Caco-2 (cell line): ENCODE data around the gene TSPAN9. TPM values are rescaled to one million over a fixed set of nuclear protein-coding genes. Genes with fewer than 3 reads are reported as not detected.

Experiments
- BruUV-seq: library from RNA; stranded (reverse); fragments of 400-500 nt; replicated peaks from 2 replicates; lab custom pipeline; 2021; lab: Mats Ljungman, UMichigan
- CTCF ChIA-PET: fragments of 300-600 bp; sonication (Branson Sonifier 250); formaldehyde crosslinking; loops from one replicate; lab custom pipeline; 2022; ENCODE audit warnings: antibody characterized with exemption; lab: Charles Lee
- POLR2A ChIA-PET: fragments of 300-600 bp; sonication (Branson Sonifier 250); formaldehyde crosslinking; loops from one replicate; lab custom pipeline; 2022; ENCODE audit warnings: antibody characterized with exemption; lab: Charles Lee
- DNase-seq, 2 experiments: peaks; one replicate each; pipeline versions ENCODE4 v3.0.0 to v3.0.0-alpha.2; 2020 to 2022
- H3K27me3 ChIP-seq: replicated peaks from 2 replicates; pipeline ENCODE4 v1.6.0; 2011; ENCODE audit warnings: low read length; ENCODE audit not compliant: control insufficient read depth, insufficient read depth
- H3K36me3 ChIP-seq: 2 replicates; pipeline ENCODE4 v1.5.1; 2011; ENCODE audit warnings: low read length; ENCODE audit not compliant: control insufficient read depth, insufficient read depth
- H3K4me1 ChIP-seq: fragments of 250-450 bp; sonication (Bioruptor Pico); 2 replicates; pipeline ENCODE4 v1.5.1; 2020; ENCODE audit warnings: mild to moderate bottlenecking
- H3K4me3 ChIP-seq: 2 replicates; pipeline ENCODE4 v1.5.1; 2011; ENCODE audit warnings: low read depth, mild to moderate bottlenecking, control low read depth, low read length
- H3K9me3 ChIP-seq: fragments of 250-450 bp; sonication (Bioruptor Pico); 2 replicates; pipeline ENCODE4 v1.5.1; 2020; ENCODE audit warnings: mild to moderate bottlenecking, moderate library complexity
- H3K27ac Mint-ChIP-seq: one replicate; pipeline ENCODE4 v1.8.0; 2022; ENCODE audit warnings: mixed read lengths; ENCODE audit not compliant: unreplicated experiment
- H3K27me3 Mint-ChIP-seq: one replicate; pipeline ENCODE4 v1.8.0; 2022; ENCODE audit warnings: mixed read lengths; ENCODE audit not compliant: insufficient read depth, unreplicated experiment
- H3K36me3 Mint-ChIP-seq: one replicate; pipeline ENCODE4 v1.8.0; 2022; ENCODE audit warnings: mild to moderate bottlenecking, mixed read lengths; ENCODE audit not compliant: insufficient read depth, unreplicated experiment
- H3K4me1 Mint-ChIP-seq: one replicate; pipeline ENCODE4 v1.8.0; 2022; ENCODE audit warnings: low read depth, mixed read lengths; ENCODE audit not compliant: unreplicated experiment
- H3K4me3 Mint-ChIP-seq: one replicate; pipeline ENCODE4 v1.8.0; 2022; ENCODE audit warnings: mild to moderate bottlenecking, moderate library complexity, mixed read lengths; ENCODE audit not compliant: unreplicated experiment
- H3K9me3 Mint-ChIP-seq: one replicate; pipeline ENCODE4 v1.8.0; 2022; ENCODE audit warnings: mixed read lengths; ENCODE audit not compliant: unreplicated experiment
- CTCF ChIP-seq, 2 experiments: fragments of 200-600 bp in 1 of 2; IDR thresholded peaks; 1 replicate in 1 of 2; 2 replicates in 1 of 2; pipeline versions ENCODE4 v1.5.1 to v1.8.0; 2011 to 2022; ENCODE audit warnings: antibody characterized with exemption in 1 of 2, control low read depth in 1 of 2, inconsistent platforms in 1 of 2, low read depth in 1 of 2, low read length in 1 of 2, mild to moderate bottlenecking in 1 of 2, moderate library complexity in 1 of 2; ENCODE audit not compliant: insufficient read depth in 1 of 2, severe bottlenecking in 1 of 2, unreplicated experiment in 1 of 2
- intact Hi-C: fragments of 100-400 bp; cut with micrococcal nuclease; formaldehyde crosslinking; loops from one replicate; pipeline ENCODE4 v1.10.0; 2022; ENCODE audit not compliant: unreplicated experiment
- total RNA-seq: library from RNA; stranded (reverse); gene quantifications from 2 replicates; pipeline ENCODE4 v1.2.3, GENCODE V29; 2022

The TSPAN9 gene
- total RNA-seq, 1 experiment from 2014 or later = 49.1 TPM

- peak overlapping the region; percentile 11 for H3K27ac Mint-ChIP-seq
- H3K4me1 Mint-ChIP-seq = peaks cover 13% of the 10 kb centered on the region
- peak in 1 of 2 experiments; percentile 43 for DNase-seq
- Histone ChIP-seq H3K36me3 (no peaks in the 10 kb centered on the region), H3K9me3 (no peaks in the 10 kb centered on the region), H3K4me3 (no peak overlapping the region), H3K4me1 (peaks cover 24% of the 10 kb centered on the region), H3K27me3 (no peaks in the 10 kb centered on the region)
- peaks cover 5% of the 10 kb centered on the region for H3K36me3 Mint-ChIP-seq
- POLR2A ChIA-PET = no interaction called here
- CTCF ChIA-PET = interaction anchor here (0.5 to 2.5 kb wide), 11 partner anchors 18 to 401 kb away, joined by 3 to 17 read pairs (median 4); no protein-coding TSS in a partner anchor
- BruUV-seq = no TSS peak
- no peaks in the 10 kb centered on the region for H3K27me3 Mint-ChIP-seq
- peak in 1 of 2 experiments; percentile 7 for TF ChIP-seq CTCF (IDR thresholded peaks at IDR 0.05; ENCODE audit: insufficient read depth in 1 of 2, low read depth in 1 of 2, low read length in 1 of 2, severe bottlenecking in 1 of 2, unreplicated experiment in 1 of 2)
- intact Hi-C loops = loop anchor here (5.0 kb wide), 1 partner anchor 40 kb away; no protein-coding TSS in a partner anchor
- H3K9me3 Mint-ChIP-seq = no peaks in the 10 kb centered on the region
- H3K4me3 Mint-ChIP-seq = no peak overlapping the region
Measured at GRCh38 chr12:3242199-3242863, 165.2 kb downstream of the TSPAN9 start.

GRCh38 chr12:3243376-3244084 lies 166.4 kb downstream of the TSPAN9 start:
- peaks cover 5% of the 10 kb centered on the region for H3K36me3 Mint-ChIP-seq
- intact Hi-C loops = loop anchor here (5.0 kb wide), 1 partner anchor 41 kb away; no protein-coding TSS in a partner anchor
- no peak overlapping the region for H3K27ac Mint-ChIP-seq
- Histone ChIP-seq H3K4me1 (peaks cover 21% of the 10 kb centered on the region), H3K4me3 (no peak overlapping the region), H3K36me3 (no peaks in the 10 kb centered on the region), H3K27me3 (no peaks in the 10 kb centered on the region), H3K9me3 (no peaks in the 10 kb centered on the region)
- H3K9me3 Mint-ChIP-seq = no peaks in the 10 kb centered on the region
- H3K4me3 Mint-ChIP-seq = no peak overlapping the region
- DNase-seq = no peak
- ChIA-PET CTCF (interaction anchor here (1.7 to 2.5 kb wide), 2 partner anchors 31 to 109 kb away, joined by 15 to 17 read pairs; no protein-coding TSS in a partner anchor), POLR2A (no interaction called here)
- peaks cover 13% of the 10 kb centered on the region for H3K4me1 Mint-ChIP-seq
- H3K27me3 Mint-ChIP-seq = no peaks in the 10 kb centered on the region
- no peak for TF ChIP-seq CTCF (IDR thresholded peaks at IDR 0.05; ENCODE audit: insufficient read depth in 1 of 2, low read depth in 1 of 2, low read length in 1 of 2, severe bottlenecking in 1 of 2, unreplicated experiment in 1 of 2)
- BruUV-seq = no TSS peak

GRCh38 chr12:3244219-3244750 lies 167.1 kb downstream of the TSPAN9 start:
- intact Hi-C loops = loop anchor here (5.0 kb wide), 1 partner anchor 42 kb away; no protein-coding TSS in a partner anchor
- no peak for DNase-seq
- Histone ChIP-seq H3K9me3 (no peaks in the 10 kb centered on the region), H3K27me3 (no peaks in the 10 kb centered on the region), H3K4me1 (peaks cover 21% of the 10 kb centered on the region), H3K36me3 (no peaks in the 10 kb centered on the region), H3K4me3 (no peak overlapping the region)
- Mint-ChIP-seq H3K4me3 (no peak overlapping the region), H3K4me1 (peaks cover 13% of the 10 kb centered on the region), H3K27ac (no peak overlapping the region), H3K27me3 (no peaks in the 10 kb centered on the region), H3K9me3 (no peaks in the 10 kb centered on the region), H3K36me3 (peaks cover 5% of the 10 kb centered on the region)
- POLR2A ChIA-PET = no interaction called here
- CTCF ChIA-PET = no interaction called here
- no TSS peak for BruUV-seq
- no peak for TF ChIP-seq CTCF (IDR thresholded peaks at IDR 0.05; ENCODE audit: insufficient read depth in 1 of 2, low read depth in 1 of 2, low read length in 1 of 2, severe bottlenecking in 1 of 2, unreplicated experiment in 1 of 2)
